Endodermal cell (in vitro differentiated cells): ENCODE data around the gene SFXN5. TPM values are rescaled to one million over a fixed set of nuclear protein-coding genes. Genes with fewer than 3 reads are reported as not detected.

ENCODE experiments used
- DNase-seq: peaks from one replicate; pipeline ENCODE4 v3.0.0-alpha.2; 2017
- H3K27ac ChIP-seq: 2 replicates; pipeline ENCODE4 v1.5.1; 2013; ENCODE audit warnings: mild to moderate bottlenecking, low read depth, low read length, moderate library complexity
- H3K27me3 ChIP-seq: 2 replicates; pipeline ENCODE4 v1.6.1; 2013; ENCODE audit warnings: mild to moderate bottlenecking, low read length, moderate library complexity; ENCODE audit not compliant: insufficient read depth, control insufficient read depth, poor library complexity, severe bottlenecking
- H3K36me3 ChIP-seq: 2 replicates; pipeline ENCODE4 v1.7.0; 2013; ENCODE audit warnings: mild to moderate bottlenecking, low read length, moderate library complexity; ENCODE audit not compliant: control insufficient read depth, insufficient read depth
- H3K4me1 ChIP-seq: one replicate; pipeline ENCODE4 v1.7.0; 2013; ENCODE audit warnings: low read length; ENCODE audit not compliant: control insufficient read depth, insufficient read depth
- H3K4me3 ChIP-seq: 2 replicates; pipeline ENCODE4 v1.5.1; 2013; ENCODE audit warnings: mild to moderate bottlenecking, low read length, moderate library complexity
- H3K9ac ChIP-seq: 2 replicates; pipeline ENCODE4 v1.6.1; 2013; ENCODE audit warnings: mild to moderate bottlenecking, low read length, moderate library complexity; ENCODE audit not compliant: poor library complexity, severe bottlenecking; ENCODE audit errors: extremely low read depth
- H3K9me3 ChIP-seq: 2 replicates; pipeline ENCODE4 v1.6.1; 2013; ENCODE audit warnings: mild to moderate bottlenecking, low read length, moderate library complexity; ENCODE audit not compliant: control insufficient read depth
- H3K27ac Mint-ChIP-seq: 2 replicates; pipeline ENCODE4 v1.8.0; 2020; ENCODE audit warnings: mixed read lengths
- H3K27me3 Mint-ChIP-seq: 2 replicates; pipeline ENCODE4 v1.8.0; 2021; ENCODE audit warnings: mild to moderate bottlenecking, mixed read lengths; ENCODE audit not compliant: insufficient read depth
- H3K36me3 Mint-ChIP-seq: 2 replicates; pipeline ENCODE4 v1.8.0; 2020; ENCODE audit warnings: low read depth, mixed read lengths
- H3K4me1 Mint-ChIP-seq: 2 replicates; pipeline ENCODE4 v1.8.0; 2020; ENCODE audit warnings: mixed read lengths
- H3K4me3 Mint-ChIP-seq: 2 replicates; pipeline ENCODE4 v1.8.0; 2020; ENCODE audit warnings: mild to moderate bottlenecking, moderate library complexity, mixed read lengths
- H3K9me3 Mint-ChIP-seq: 2 replicates; pipeline ENCODE4 v1.8.0; 2020; ENCODE audit warnings: mild to moderate bottlenecking, mixed read lengths
- CTCF ChIP-seq: fragments of 200-600 bp; sonication (generic); conservative IDR thresholded peaks from 2 replicates; pipeline ENCODE4 v1.5.0; 2021; ENCODE audit warnings: antibody characterized with exemption, mild to moderate bottlenecking
- WGBS, 2 experiments: methylation state at CpG; one replicate each; pipeline versions ENCODE4 v1.1.5 to v1.1.7; 2013; ENCODE audit warnings: missing lambda C conversion rate in 2 of 2, mixed read lengths in 1 of 2; ENCODE audit not compliant: insufficient coverage in 1 of 2, insufficient read length in 1 of 2; 5-methylcytosine and 5-hydroxymethylcytosine counted together
- total RNA-seq, 2 donors: library from RNA; stranded (reverse); fragmentation: NEBNext Ultra II Directional in 1 of 2; extraction: Animal tissue kit (Norgen Biotek cat#: 25700) in 1 of 2; gene quantifications; 2 replicates in 1 of 2; 3 replicates in 1 of 2; pipeline ENCODE4 v1.2.1, GENCODE V29; 2021

SFXN5 gene
- total RNA-seq, 2 donors from 2014 or later = 30.7 to 32.8 TPM

DNA sequence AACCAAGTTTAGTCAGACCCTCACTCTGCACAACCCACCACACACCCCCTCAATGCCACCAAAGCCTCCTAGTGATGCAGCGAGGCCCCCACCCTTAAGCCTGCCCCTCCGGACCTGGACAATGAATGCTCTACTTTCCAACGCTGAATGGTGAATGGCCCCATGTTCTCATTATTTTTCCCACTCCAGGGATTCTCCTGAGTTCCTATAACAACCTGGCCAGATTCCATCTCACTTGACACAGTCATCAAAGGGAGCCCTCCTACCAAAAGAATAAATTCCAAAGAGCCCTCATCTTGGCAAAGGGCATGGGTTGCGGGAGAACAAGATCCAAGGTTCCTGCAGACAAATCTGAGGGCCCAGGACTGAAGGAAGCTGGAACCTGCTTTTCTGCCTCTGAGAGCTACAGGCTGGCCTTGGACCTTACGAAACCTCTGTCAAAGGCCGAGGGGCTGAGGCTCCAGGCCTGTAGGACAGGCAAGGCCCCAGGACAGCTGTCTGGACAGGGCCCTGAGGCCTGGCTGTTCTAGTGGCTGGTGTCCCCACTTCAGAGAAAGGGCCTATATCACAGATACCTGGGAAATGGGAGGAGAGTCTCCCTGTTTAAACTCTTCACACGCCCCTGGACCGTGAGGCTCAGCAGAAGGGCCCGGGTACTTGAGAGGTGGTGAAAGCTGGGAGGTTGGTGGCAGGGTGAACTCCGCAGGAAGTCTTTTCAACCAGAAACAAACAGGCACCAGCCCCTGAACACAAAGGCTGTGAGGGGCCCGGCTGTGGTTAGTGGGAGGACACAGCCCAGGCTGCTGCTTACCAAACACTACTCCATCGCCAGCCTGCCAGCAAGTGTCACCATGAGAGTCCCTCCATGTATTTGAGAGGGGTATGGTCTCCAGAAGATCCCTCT lies 27.3 kb downstream of the SFXN5 start:
- Mint-ChIP-seq H3K36me3 (peaks cover 7% of the 10 kb centered on the region), H3K9me3 (no peaks in the 10 kb centered on the region), H3K4me1 (peaks cover 9% of the 10 kb centered on the region), H3K4me3 (no peak overlapping the region), H3K27ac (peak overlapping the region; percentile 62), H3K27me3 (no peaks in the 10 kb centered on the region)
- TF ChIP-seq CTCF = no peak
- no peaks in the 10 kb centered on the region for H3K27me3 ChIP-seq
- peak overlapping the region; percentile 32 for H3K27ac ChIP-seq
- peaks cover 9% of the 10 kb centered on the region for H3K36me3 ChIP-seq
- peaks cover 5% of the 10 kb centered on the region for H3K9me3 ChIP-seq
- H3K4me3 ChIP-seq = no peak overlapping the region
- DNase-seq = no peak
- H3K9ac ChIP-seq = no peak overlapping the region
- no peaks in the 10 kb centered on the region for H3K4me1 ChIP-seq
- WGBS, 2 experiments = 89 to 97% methylated on average over 6 to 12 of the region's 12 CpGs

DNA sequence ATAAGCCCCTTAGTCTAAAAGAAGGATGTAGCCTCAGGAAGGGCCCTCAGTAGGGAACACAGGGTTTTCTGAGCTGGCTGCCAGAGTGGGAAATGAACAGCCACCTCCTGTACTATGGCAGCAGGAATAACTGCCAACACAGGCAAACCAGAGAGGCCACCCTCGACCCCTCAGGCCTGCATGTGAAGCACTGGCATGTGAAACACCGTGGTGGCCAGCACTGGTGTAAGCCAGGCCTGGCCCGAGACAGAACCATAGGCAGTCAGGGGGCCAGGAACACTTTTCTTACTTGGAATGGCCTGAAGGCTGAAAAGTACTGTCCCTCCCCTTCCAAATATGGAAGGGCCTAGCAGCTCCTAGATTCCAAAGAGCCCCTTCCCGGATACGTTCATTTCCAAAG lies 28.2 kb downstream of the SFXN5 start:
- TF ChIP-seq CTCF = no peak
- H3K27me3 Mint-ChIP-seq = no peaks in the 10 kb centered on the region
- no peak overlapping the region for H3K27ac ChIP-seq
- no peaks in the 10 kb centered on the region for H3K27me3 ChIP-seq
- 72 to 84% methylated on average over 2 to 4 of the region's 5 CpGs for WGBS, 2 experiments
- no peaks in the 10 kb centered on the region for H3K4me1 ChIP-seq
- peaks cover 9% of the 10 kb centered on the region for H3K4me1 Mint-ChIP-seq
- H3K4me3 Mint-ChIP-seq = no peak overlapping the region
- peaks cover 9% of the 10 kb centered on the region for H3K36me3 ChIP-seq
- H3K4me3 ChIP-seq = no peak overlapping the region
- no peak overlapping the region for H3K27ac Mint-ChIP-seq
- peaks cover 5% of the 10 kb centered on the region for H3K9me3 ChIP-seq
- DNase-seq = no peak
- peaks cover 8% of the 10 kb centered on the region for H3K36me3 Mint-ChIP-seq
- H3K9ac ChIP-seq = no peak overlapping the region
- H3K9me3 Mint-ChIP-seq = no peaks in the 10 kb centered on the region

DNA sequence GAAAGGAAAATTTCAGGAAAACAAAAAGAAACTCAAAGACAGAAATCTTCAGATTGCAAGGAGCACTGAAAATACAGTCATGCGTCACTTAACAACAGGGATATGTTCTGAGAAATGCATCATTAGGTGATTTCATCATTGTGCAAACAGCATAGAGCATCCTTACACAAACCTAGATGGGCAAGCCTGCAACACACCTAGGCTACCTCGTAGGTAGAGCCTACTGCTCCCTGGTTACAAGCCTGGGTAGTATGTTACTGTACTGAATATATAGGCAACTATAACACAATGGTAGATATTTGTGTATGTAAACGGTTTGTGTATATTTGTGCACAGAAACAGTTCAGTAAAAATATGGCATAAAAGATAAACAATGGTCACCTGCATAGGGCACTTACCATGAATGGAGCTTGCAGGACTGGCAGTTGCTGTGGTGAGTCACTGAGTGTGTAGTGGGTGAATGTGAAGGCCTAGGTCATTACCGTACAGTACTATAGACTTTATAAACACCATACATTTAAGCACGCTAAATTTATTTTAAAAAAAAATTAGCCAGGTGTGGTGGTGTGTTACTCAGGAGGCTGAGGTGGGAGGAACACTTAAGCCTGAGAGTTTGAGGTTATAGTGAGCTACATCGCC lies 33.4 kb downstream of the SFXN5 start:
- WGBS, 2 experiments = 93% methylated on average over 2 to 5 of the region's 6 CpGs
- Histone ChIP-seq H3K27ac (no peak overlapping the region), H3K4me3 (no peak overlapping the region), H3K4me1 (no peaks in the 10 kb centered on the region), H3K36me3 (peaks cover 6% of the 10 kb centered on the region), H3K9me3 (no peaks in the 10 kb centered on the region), H3K9ac (no peak overlapping the region), H3K27me3 (no peaks in the 10 kb centered on the region)
- H3K27ac Mint-ChIP-seq = no peak overlapping the region
- no peaks in the 10 kb centered on the region for H3K27me3 Mint-ChIP-seq
- DNase-seq = no peak
- H3K9me3 Mint-ChIP-seq = no peaks in the 10 kb centered on the region
- no peak for TF ChIP-seq CTCF
- H3K36me3 Mint-ChIP-seq = peaks cover 7% of the 10 kb centered on the region
- no peak overlapping the region for H3K4me3 Mint-ChIP-seq
- H3K4me1 Mint-ChIP-seq = peaks cover 3% of the 10 kb centered on the region
